Prostate gland (tissue), 2 donors: Measurements from ENCODE around the gene FAM169A.

Source experiments
- CTCF ChIP-seq, 4 experiments: fragments of 200-600 bp in 2 of 4; fragments of 450-650 bp in 2 of 4; sonication (generic) in 2 of 4; IDR thresholded peaks; 1 replicate in 3 of 4; 2 replicates in 1 of 4; pipeline ENCODE4 v1.5.1; 2016 to 2019; ENCODE audit warnings: antibody characterized with exemption in 4 of 4, mild to moderate bottlenecking in 2 of 4, moderate library complexity in 2 of 4
- POLR2A ChIP-seq: fragments of 450-650 bp; IDR thresholded peaks from one replicate; pipeline ENCODE4 v1.6.1; 2016; ENCODE audit warnings: antibody characterized with exemption, mild to moderate bottlenecking
- POLR2AphosphoS5 ChIP-seq: sonication (generic); formaldehyde crosslinking; IDR thresholded peaks from one replicate; pipeline ENCODE4 v1.6.1; 2017; ENCODE audit warnings: antibody characterized with exemption

DNA sequence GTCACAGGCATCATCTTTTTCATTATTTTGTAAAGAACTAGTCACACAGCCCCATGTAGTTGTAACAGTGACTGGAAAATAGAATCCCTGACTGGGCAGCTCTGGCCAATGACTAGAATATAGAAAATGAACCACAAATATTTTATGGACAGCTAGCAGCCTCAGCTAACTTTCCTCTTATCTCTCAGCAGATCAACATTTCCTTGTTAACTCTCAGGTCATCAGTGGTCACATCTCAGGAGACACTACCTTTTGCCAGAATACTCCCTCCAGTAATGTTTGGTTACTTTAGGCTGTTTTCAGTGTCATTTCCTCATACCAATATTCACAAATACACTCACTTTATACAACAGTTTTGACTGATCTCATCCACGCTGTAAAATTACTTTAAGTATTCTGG, 43.9 kb downstream of the FAM169A start:
- TF ChIP-seq CTCF (IDR thresholded peaks at IDR 0.05) (no peak), POLR2A (no peak), POLR2AphosphoS5 (no peak)
